CD4-positive, alpha-beta T cell treated with Interferon gamma for 1 hour (primary cell): ENCODE results near the gene ADSL.
A peak's percentile ranks its signal among the peaks of the same experiment; 100 is the strongest.

ENCODE experiments used
- DNase-seq: peaks from one replicate; pipeline ENCODE4 v3.0.0-alpha.2; 2020

ADSL gene

GRCh38 chr22:40406063-40406890 lies 60.0 kb downstream of the ADSL start:
- no peak for DNase-seq

- DNase-seq, result no peak
Measured at GRCh38 chr22:40407021-40407761, 60.9 kb downstream of the ADSL start.

GRCh38 chr22:40407831-40408717 lies 61.8 kb downstream of the ADSL start:
- no peak for DNase-seq

- no peak for DNase-seq
Measured at GRCh38 chr22:40408718-40409612, 62.7 kb downstream of the ADSL start.

- DNase-seq, result no peak
Measured at GRCh38 chr22:40409613-40410113, 63.4 kb downstream of the ADSL start.

- DNase-seq, result no peak
Measured at GRCh38 chr22:40410272-40410671, 64.0 kb downstream of the ADSL start.

- DNase-seq, result no peak
Measured at GRCh38 chr22:40410731-40411505, 64.6 kb downstream of the ADSL start.

GRCh38 chr22:40411506-40411861 lies 65.2 kb downstream of the ADSL start:
- DNase-seq, result no peak

GRCh38 chr22:40412441-40412840 lies 66.1 kb downstream of the ADSL start:
- peak; percentile 21 for DNase-seq

- DNase-seq, result no peak
Measured at GRCh38 chr22:40413873-40414272, 67.6 kb downstream of the ADSL start.

- no peak for DNase-seq
Measured at GRCh38 chr22:40414311-40414710, 68.0 kb downstream of the ADSL start.

GRCh38 chr22:40414838-40415505 lies 68.7 kb downstream of the ADSL start:
- no peak for DNase-seq

GRCh38 chr22:40415531-40416266 lies 69.4 kb downstream of the ADSL start:
- DNase-seq, result peak; percentile 41

- DNase-seq, result no peak
Measured at GRCh38 chr22:40416267-40416570, 69.9 kb downstream of the ADSL start.

- DNase-seq, result no peak
Measured at GRCh38 chr22:40416636-40417035, 70.3 kb downstream of the ADSL start.

GRCh38 chr22:40417041-40417440 lies 70.7 kb downstream of the ADSL start:
- no peak for DNase-seq

GRCh38 chr22:40417881-40418280 lies 71.6 kb downstream of the ADSL start:
- no peak for DNase-seq

GRCh38 chr22:40418366-40419201 lies 72.3 kb downstream of the ADSL start:
- DNase-seq, result peak; percentile 44

- DNase-seq, result no peak
Measured at GRCh38 chr22:40419718-40420117, 73.4 kb downstream of the ADSL start.
